CD14-positive monocyte (primary cell): ENCODE results near the gene TSSK6. TPM values are rescaled to one million over a fixed set of nuclear protein-coding genes. Genes with fewer than 3 reads are reported as not detected.

Source experiments
- DNase-seq, 3 donors: peaks; one replicate each; pipeline ENCODE4 v3.0.0-alpha.2; 2011 to 2022
- H2AFZ ChIP-seq: 2 replicates; pipeline ENCODE4 v1.6.0; 2012; ENCODE audit warnings: mild to moderate bottlenecking, low read depth, low read length, inconsistent platforms; ENCODE audit not compliant: insufficient read depth, poor library complexity, severe bottlenecking
- H3K27ac ChIP-seq, 2 donors: 1 replicate in 1 of 2; 2 replicates in 1 of 2; pipeline ENCODE4 v1.5.1; 2012 to 2013; ENCODE audit warnings: low read length in 2 of 2, control low read depth in 1 of 2, inconsistent platforms in 1 of 2, low read depth in 1 of 2, mild to moderate bottlenecking in 1 of 2
- H3K27me3 ChIP-seq, 2 donors: one replicate each; pipeline versions ENCODE4 v1.6.0 to v1.6.1; 2011 to 2013; ENCODE audit warnings: low read length in 2 of 2; ENCODE audit not compliant: control insufficient read depth in 2 of 2, insufficient read depth in 2 of 2
- H3K36me3 ChIP-seq, 2 donors: replicated peaks in 1 of 2; 1 replicate in 1 of 2; 2 replicates in 1 of 2; pipeline versions ENCODE4 v1.5.1 to v1.6.1; 2012 to 2013; ENCODE audit warnings: low read length in 2 of 2, control low read depth in 1 of 2, inconsistent platforms in 1 of 2, mild to moderate bottlenecking in 1 of 2; ENCODE audit not compliant: insufficient read depth in 2 of 2, control insufficient read depth in 1 of 2
- H3K4me1 ChIP-seq, 2 donors: 1 replicate in 1 of 2; 2 replicates in 1 of 2; pipeline versions ENCODE4 v1.5.1 to v1.6.1; 2012 to 2013; ENCODE audit warnings: low read length in 2 of 2, control low read depth in 1 of 2, inconsistent platforms in 1 of 2, mild to moderate bottlenecking in 1 of 2, moderate library complexity in 1 of 2; ENCODE audit not compliant: insufficient read depth in 2 of 2, control insufficient read depth in 1 of 2
- H3K4me2 ChIP-seq: replicated peaks from 2 replicates; pipeline ENCODE3; 2012; ENCODE audit warnings: low read length, moderate library complexity, mild to moderate bottlenecking; ENCODE audit not compliant: poor library complexity, severe bottlenecking; ENCODE audit errors: extremely low read depth
- H3K4me3 ChIP-seq, 3 experiments: fragments of 200-600 bp in 1 of 3; sonication (generic) in 1 of 3; replicated peaks in 1 of 3; 1 replicate in 2 of 3; 2 replicates in 1 of 3; pipeline ENCODE4 v1.5.1; 2011 to 2013; ENCODE audit warnings: low read length in 3 of 3, mild to moderate bottlenecking in 3 of 3, control low read depth in 2 of 3, low read depth in 2 of 3, inconsistent platforms in 1 of 3, moderate library complexity in 1 of 3
- H3K79me2 ChIP-seq: 2 replicates; pipeline ENCODE4 v1.6.0; 2012; ENCODE audit warnings: mild to moderate bottlenecking, control low read depth, inconsistent platforms, low read length, moderate library complexity; ENCODE audit not compliant: insufficient read depth
- H3K9ac ChIP-seq: 2 replicates; pipeline ENCODE4 v1.6.0; 2017; ENCODE audit warnings: low read length, mild to moderate bottlenecking; ENCODE audit not compliant: insufficient read depth, poor library complexity, severe bottlenecking
- H3K9me3 ChIP-seq, 2 donors: replicated peaks in 1 of 2; 1 replicate in 1 of 2; 2 replicates in 1 of 2; pipeline versions ENCODE4 v1.5.1 to v1.6.1; 2012 to 2013; ENCODE audit warnings: low read length in 2 of 2, control low read depth in 1 of 2; ENCODE audit not compliant: control insufficient read depth in 1 of 2, insufficient read depth in 1 of 2
- H4K20me1 ChIP-seq: 2 replicates; pipeline ENCODE4 v1.6.0; 2012; ENCODE audit warnings: mild to moderate bottlenecking, low read length, control low read depth, moderate library complexity; ENCODE audit not compliant: insufficient read depth
- H3K27ac Mint-ChIP-seq, 7 donors: one replicate each; pipeline ENCODE4 v1.8.0; 2020; ENCODE audit warnings: mild to moderate bottlenecking in 7 of 7, mixed read lengths in 7 of 7, moderate library complexity in 6 of 7, inconsistent platforms in 2 of 7
- H3K27me3 Mint-ChIP-seq, 3 donors: one replicate each; pipeline ENCODE4 v1.8.0; 2021 to 2022; ENCODE audit warnings: low read depth in 3 of 3, mild to moderate bottlenecking in 3 of 3, mixed read lengths in 3 of 3, moderate library complexity in 3 of 3, inconsistent platforms in 1 of 3
- H3K36me3 Mint-ChIP-seq, 2 donors: one replicate each; pipeline ENCODE4 v1.8.0; 2020; ENCODE audit warnings: mixed read lengths in 2 of 2, inconsistent platforms in 1 of 2, mild to moderate bottlenecking in 1 of 2
- H3K4me1 Mint-ChIP-seq: one replicate; pipeline ENCODE4 v1.8.0; 2020; ENCODE audit warnings: mild to moderate bottlenecking, mixed read lengths
- H3K4me3 Mint-ChIP-seq, 2 donors: one replicate each; pipeline ENCODE4 v1.8.0; 2020; ENCODE audit warnings: mild to moderate bottlenecking in 2 of 2, mixed read lengths in 2 of 2, moderate library complexity in 1 of 2
- H3K9me3 Mint-ChIP-seq, 7 donors: one replicate each; pipeline ENCODE4 v1.8.0; 2020 to 2022; ENCODE audit warnings: mixed read lengths in 7 of 7, mild to moderate bottlenecking in 6 of 7, moderate library complexity in 6 of 7, inconsistent platforms in 2 of 7
- CTCF ChIP-seq: fragments of 200-600 bp; IDR thresholded peaks from one replicate; pipeline ENCODE4 v1.8.0; 2022; ENCODE audit warnings: antibody characterized with exemption, mild to moderate bottlenecking
- WGBS: methylation state at CpG from one replicate; pipeline ENCODE4 v1.1.5; 2013; ENCODE audit warnings: missing lambda C conversion rate; ENCODE audit not compliant: insufficient coverage; 5-methylcytosine and 5-hydroxymethylcytosine counted together
- intact Hi-C, 2 donors: fragments of 100-400 bp; cut with micrococcal nuclease; formaldehyde crosslinking; loops; one replicate each; pipeline versions ENCODE4 v1.15.0 to v1.15.1; 2023
- polyA plus RNA-seq, 3 donors: library from polyadenylated mRNA; depleted of rRNA in 1 of 3; unstranded in 2 of 3; stranded (reverse) in 1 of 3; fragments of 300-500 nt in 2 of 3; fragments of >200 nt in 1 of 3; fragmentation: Illumina TruSeq in 2 of 3; gene quantifications; 1 replicate in 2 of 3; 2 replicates in 1 of 3; pipeline ENCODE4 v1.2.3, GENCODE V29; 2012 to 2021

Gene TSSK6
- polyA plus RNA-seq, 3 donors: 0.27 to 0.80 TPM; not detected in 1

- no peak overlapping the region for H3K4me3 Mint-ChIP-seq
- H2AFZ ChIP-seq: peak overlapping the region; percentile 34
- H3K4me1 ChIP-seq: peaks cover 0 to 3% of the 10 kb centered on the region in 2 donors
- intact Hi-C loops: no loop called here
- H3K79me2 ChIP-seq: no peaks in the 10 kb centered on the region
- no peak overlapping the region for H3K4me3 ChIP-seq
- peaks cover 2 to 4% (median 3%) of the 10 kb centered on the region in 3 donors for H3K27me3 Mint-ChIP-seq
- DNase-seq: peak; percentile 29 to 80 (median 41)
- peaks cover 5 to 11% (median 9%) of the 10 kb centered on the region in 7 donors for H3K9me3 Mint-ChIP-seq
- H3K27ac ChIP-seq: no peak overlapping the region
- 53% methylated on average over 10 of the region's 13 CpGs for WGBS
- H3K9me3 ChIP-seq: peaks cover 0 to 17% of the 10 kb centered on the region in 2 donors
- H3K36me3 ChIP-seq: no peaks in the 10 kb centered on the region
- H3K9ac ChIP-seq: no peak overlapping the region
- peak overlapping the region in 2 of 7 donors; percentile 21 to 50 for H3K27ac Mint-ChIP-seq
- H4K20me1 ChIP-seq: no peaks in the 10 kb centered on the region
- no peaks in the 10 kb centered on the region for H3K27me3 ChIP-seq
- peaks cover 6% of the 10 kb centered on the region for H3K4me1 Mint-ChIP-seq
- H3K36me3 Mint-ChIP-seq: no peaks in the 10 kb centered on the region
- TF ChIP-seq CTCF: no peak
- no peak overlapping the region for H3K4me2 ChIP-seq
These were observed 33.8 kb upstream of the TSSK6 start for GRCh38 chr19:19548915-19549759.

GRCh38 chr19:19547674-19548336 lies 32.5 kb upstream of the TSSK6 start:
- Mint-ChIP-seq H3K27ac (no peak overlapping the region), H3K27me3 (peaks cover 2 to 6% (median 2%) of the 10 kb centered on the region in 3 donors), H3K9me3 (peaks cover 5 to 15% (median 11%) of the 10 kb centered on the region in 7 donors), H3K4me1 (peaks cover 10% of the 10 kb centered on the region), H3K36me3 (no peaks in the 10 kb centered on the region), H3K4me3 (no peak overlapping the region)
- Histone ChIP-seq H3K4me3 (no peak overlapping the region), H3K79me2 (no peaks in the 10 kb centered on the region), H3K27me3 (no peaks in the 10 kb centered on the region), H3K9ac (no peak overlapping the region), H3K27ac (no peak overlapping the region), H3K9me3 (peaks cover 0 to 19% of the 10 kb centered on the region in 2 donors), H3K4me2 (no peak overlapping the region), H3K36me3 (no peaks in the 10 kb centered on the region), H2AFZ (no peak overlapping the region), H4K20me1 (no peaks in the 10 kb centered on the region), H3K4me1 (peaks cover 6 to 8% of the 10 kb centered on the region in 2 donors)
- no peak for TF ChIP-seq CTCF
- 89% methylated on average over 5 of the region's 15 CpGs for WGBS
- intact Hi-C loops: no loop called here
- DNase-seq: no peak
